Measurements from ENCODE around the gene CKAP5.
"Not testable (repeated sequence)": the region's sequence is repeated elsewhere in the genome, so short reads cannot be mapped to it uniquely, and the experiment has no call there.

CKAP5 gene

GRCh38 chr11:46801694-46802470 is 44.2 kb downstream of the CKAP5 start:
- H3K9me3 ChIP-seq (ENCODE audit: control insufficient read depth, insufficient read depth, low read length) = no peaks in the 10 kb centered on the region
- no peak overlapping the region for H3K4me2 ChIP-seq (ENCODE audit: low read length)
- H3K27ac ChIP-seq (ENCODE audit: low read depth, low read length) = no peak overlapping the region
- H3K79me2 ChIP-seq (ENCODE audit: control insufficient read depth, low read length) = no peaks in the 10 kb centered on the region
- no peak overlapping the region for H3K4me3 ChIP-seq (ENCODE audit: low read length)
- TF ChIP-seq EZH2phosphoT487 (IDR thresholded peaks at IDR 0.05; ENCODE audit: borderline replicate concordance, low read length) = no peak
- no peak for TF ChIP-seq CTCF (IDR thresholded peaks at IDR 0.05; ENCODE audit: low read depth, low read length, poor library complexity, severe bottlenecking)
- H3K4me1 ChIP-seq (ENCODE audit: control insufficient read depth, low read length) = no peaks in the 10 kb centered on the region
- no peaks in the 10 kb centered on the region for H4K20me1 ChIP-seq (ENCODE audit: control insufficient read depth, insufficient read depth, low read depth, low read length)
- no peaks in the 10 kb centered on the region for H3K27me3 ChIP-seq (ENCODE audit: control insufficient read depth, low read length)
- 0 out of 2 replicates have a peak, but pooled peaks cover 4% of the 10 kb centered on the region for H3F3A ChIP-seq (ENCODE audit: control insufficient read depth, insufficient read depth)
- no peaks in the 10 kb centered on the region for H3K9me2 ChIP-seq (replicated peaks; ENCODE audit: control insufficient read depth, low read length)
- H3K36me3 ChIP-seq (ENCODE audit: control insufficient read depth, low read length) = peaks cover 81% of the 10 kb centered on the region

- Histone ChIP-seq H3K36me3 (ENCODE audit: control insufficient read depth, low read length) (peaks cover 85% of the 10 kb centered on the region), H3K4me1 (ENCODE audit: control insufficient read depth, low read length) (no peaks in the 10 kb centered on the region), H3K4me3 (ENCODE audit: low read length) (no peak overlapping the region), H3K79me2 (ENCODE audit: control insufficient read depth, low read length) (no peaks in the 10 kb centered on the region), H3K9me2 (replicated peaks; ENCODE audit: control insufficient read depth, low read length) (no peaks in the 10 kb centered on the region), H3F3A (ENCODE audit: control insufficient read depth, insufficient read depth) (0 out of 2 replicates have a peak, but pooled peaks cover 4% of the 10 kb centered on the region), H3K27me3 (ENCODE audit: control insufficient read depth, low read length) (no peaks in the 10 kb centered on the region), H3K4me2 (ENCODE audit: low read length) (no peak overlapping the region), H4K20me1 (ENCODE audit: control insufficient read depth, insufficient read depth, low read depth, low read length) (no peaks in the 10 kb centered on the region), H3K9me3 (ENCODE audit: control insufficient read depth, insufficient read depth, low read length) (no peaks in the 10 kb centered on the region), H3K27ac (ENCODE audit: low read depth, low read length) (no peak overlapping the region)
- TF ChIP-seq EZH2phosphoT487 (IDR thresholded peaks at IDR 0.05; ENCODE audit: borderline replicate concordance, low read length) (no peak), CTCF (IDR thresholded peaks at IDR 0.05; ENCODE audit: low read depth, low read length, poor library complexity, severe bottlenecking) (no peak)
Measured at GRCh38 chr11:46800177-46800576, 45.9 kb downstream of the CKAP5 start.

GRCh38 chr11:46799725-46800124 is 46.4 kb downstream of the CKAP5 start:
- H3K4me1 ChIP-seq (ENCODE audit: control insufficient read depth, low read length); H3K27me3 ChIP-seq (ENCODE audit: control insufficient read depth, low read length); H3K4me3 ChIP-seq (ENCODE audit: low read length); H3K9me3 ChIP-seq (ENCODE audit: control insufficient read depth, insufficient read depth, low read length); H3F3A ChIP-seq (ENCODE audit: control insufficient read depth, insufficient read depth); H3K79me2 ChIP-seq (ENCODE audit: control insufficient read depth, low read length); H3K9me2 ChIP-seq (replicated peaks; ENCODE audit: control insufficient read depth, low read length); H3K27ac ChIP-seq (ENCODE audit: low read depth, low read length); H4K20me1 ChIP-seq (ENCODE audit: control insufficient read depth, insufficient read depth, low read depth, low read length); H3K4me2 ChIP-seq (ENCODE audit: low read length): not testable (repeated sequence)
- peaks cover 88% of the 10 kb centered on the region for H3K36me3 ChIP-seq (ENCODE audit: control insufficient read depth, low read length)

GRCh38 chr11:46778416-46778815 is 67.7 kb downstream of the CKAP5 start:
- no peak overlapping the region for H3K27ac ChIP-seq (ENCODE audit: low read depth, low read length)
- H3K4me2 ChIP-seq (ENCODE audit: low read length) = no peak overlapping the region
- no peaks in the 10 kb centered on the region for H4K20me1 ChIP-seq (ENCODE audit: control insufficient read depth, insufficient read depth, low read depth, low read length)
- H3K9me2 ChIP-seq (replicated peaks; ENCODE audit: control insufficient read depth, low read length) = no peaks in the 10 kb centered on the region
- no peak for TF ChIP-seq EZH2phosphoT487 (IDR thresholded peaks at IDR 0.05; ENCODE audit: borderline replicate concordance, low read length)
- no peak for TF ChIP-seq CTCF (IDR thresholded peaks at IDR 0.05; ENCODE audit: low read depth, low read length, poor library complexity, severe bottlenecking)
- H3F3A ChIP-seq (ENCODE audit: control insufficient read depth, insufficient read depth) = no peaks in the 10 kb centered on the region; the same call in 1 of the 2 replicates
- peaks cover 82% of the 10 kb centered on the region for H3K36me3 ChIP-seq (ENCODE audit: control insufficient read depth, low read length)
- no peak overlapping the region for H3K4me3 ChIP-seq (ENCODE audit: low read length)
- H3K79me2 ChIP-seq (ENCODE audit: control insufficient read depth, low read length) = no peaks in the 10 kb centered on the region
- H3K27me3 ChIP-seq (ENCODE audit: control insufficient read depth, low read length) = no peaks in the 10 kb centered on the region
- no peaks in the 10 kb centered on the region for H3K9me3 ChIP-seq (ENCODE audit: control insufficient read depth, insufficient read depth, low read length)
- no peaks in the 10 kb centered on the region for H3K4me1 ChIP-seq (ENCODE audit: control insufficient read depth, low read length)

Measured in DOHH2 (cell line).